Endothelial cell of umbilical vein (primary cell): ENCODE measurements around the gene CAPN15. TPM values are rescaled to one million over a fixed set of nuclear protein-coding genes. Genes with fewer than 3 reads are reported as not detected.

ENCODE experiments used
- microRNA-seq: library from miRNA; unstranded; fragments of <30 nt; microRNA quantifications from one replicate; pipeline ENCODE4 v1.2.0, GENCODE V29; 2021; ENCODE audit warnings: borderline number of aligned reads, borderline replicate concordance
- polyA plus RNA-seq, 4 experiments: library from polyadenylated mRNA; depleted of rRNA in 3 of 4; stranded (reverse) in 3 of 4; unstranded in 1 of 4; fragments of >200 nt; gene quantifications; 2 replicates each; pipeline versions ENCODE4 v1.2.1 to v1.2.3, GENCODE V29; 2011 to 2012; ENCODE audit warnings: missing spikeins in 1 of 4
- small RNA-seq: library from RNA; depleted of rRNA; stranded (forward); fragments of <200 nt; gene quantifications from one replicate; pipeline ENCODE3, GENCODE V24; 2012; ENCODE audit warnings: low replicate concordance, low read depth; ENCODE audit not compliant: insufficient read depth, insufficient read length
- total RNA-seq: library from RNA; stranded (reverse); gene quantifications from 2 replicates; pipeline ENCODE4 v1.2.3, GENCODE V29; 2021

The CAPN15 gene
- total and polyA plus RNA-seq, 2 donors (not counting 3 experiments of a cell fraction or from before 2014, with no cell fraction given), result 33.9 to 65.0 TPM

Small RNA genes within 50 kb of the gene (microRNA-seq; reads per million reads assigned to microRNA genes)
- gene MIR3176, result 3.5 reads per million
- 1.2 reads per million for gene MIR5587

Small RNA genes within 50 kb of the gene (small RNA-seq; reads per million reads assigned to genes)
- gene MIR3176, result not detected
- not detected for gene MIR5587
- not detected for gene Z98883.1

Other genes starting within 250 kb of the CAPN15 start
- 0.93 and 1.9 TPM in 2 replicates for gene ARHGDIG, start 247.1 kb upstream of the CAPN15 start, total RNA-seq
- gene ARHGDIG, start 247.1 kb upstream of the CAPN15 start, polyA plus RNA-seq, result 2.2 and 3.8 TPM in 2 replicates
- 0.99 TPM in 1 of 2 replicates, not detected in the other for gene PDIA2, start 244.5 kb upstream of the CAPN15 start, total RNA-seq
- gene PDIA2, start 244.5 kb upstream of the CAPN15 start, polyA plus RNA-seq, result 0.63 and 0.75 TPM in 2 replicates
- 21.1 and 21.9 TPM in 2 replicates for gene AXIN1, start 175.0 kb upstream of the CAPN15 start, total RNA-seq
- gene AXIN1, start 175.0 kb upstream of the CAPN15 start, polyA plus RNA-seq, result 8.0 and 8.3 TPM in 2 replicates
- 86.3 and 104 TPM in 2 replicates for gene MRPL28, start 157.2 kb upstream of the CAPN15 start, total RNA-seq
- gene MRPL28, start 157.2 kb upstream of the CAPN15 start, polyA plus RNA-seq, result 180 and 198 TPM in 2 replicates
- gene PGAP6, start 145.7 kb upstream of the CAPN15 start, total RNA-seq, result 88.1 and 89.8 TPM in 2 replicates
- gene PGAP6, start 145.7 kb upstream of the CAPN15 start, polyA plus RNA-seq, result 365 and 484 TPM in 2 replicates
- 166 and 170 TPM in 2 replicates for gene NME4, start 130.5 kb upstream of the CAPN15 start, total RNA-seq
- 264 and 412 TPM in 2 replicates for gene NME4, start 130.5 kb upstream of the CAPN15 start, polyA plus RNA-seq
- 23.1 and 28.3 TPM in 2 replicates for gene DECR2, start 125.8 kb upstream of the CAPN15 start, total RNA-seq
- 46.5 and 61.7 TPM in 2 replicates for gene DECR2, start 125.8 kb upstream of the CAPN15 start, polyA plus RNA-seq
- gene RAB11FIP3, start 102.1 kb upstream of the CAPN15 start, total RNA-seq, result 64.9 and 75.9 TPM in 2 replicates
- gene RAB11FIP3, start 102.1 kb upstream of the CAPN15 start, polyA plus RNA-seq, result 19.3 and 20.5 TPM in 2 replicates
- gene PRR35, start 32.7 kb downstream of the CAPN15 start, total RNA-seq, result not detected in 2 replicates
- gene PRR35, start 32.7 kb downstream of the CAPN15 start, polyA plus RNA-seq, result not detected in 2 replicates
- gene NHLRC4, start 39.3 kb downstream of the CAPN15 start, total RNA-seq, result 0.30 and 0.73 TPM in 2 replicates
- gene NHLRC4, start 39.3 kb downstream of the CAPN15 start, polyA plus RNA-seq, result 0.94 and 0.96 TPM in 2 replicates
- 56.8 and 67.7 TPM in 2 replicates for gene PIGQ, start 42.3 kb downstream of the CAPN15 start, total RNA-seq
- gene PIGQ, start 42.3 kb downstream of the CAPN15 start, polyA plus RNA-seq, result 66.9 and 82.9 TPM in 2 replicates
- gene RAB40C, start 62.4 kb downstream of the CAPN15 start, total RNA-seq, result 16.7 and 18.8 TPM in 2 replicates
- gene RAB40C, start 62.4 kb downstream of the CAPN15 start, polyA plus RNA-seq, result 12.4 and 16.3 TPM in 2 replicates
- 0.28 and 0.40 TPM in 2 replicates for gene WFIKKN1, start 103.3 kb downstream of the CAPN15 start, total RNA-seq
- gene WFIKKN1, start 103.3 kb downstream of the CAPN15 start, polyA plus RNA-seq, result 0.03 and 0.06 TPM in 2 replicates
- gene METTL26, start 108.6 kb downstream of the CAPN15 start, total RNA-seq, result 112 and 114 TPM in 2 replicates
- gene METTL26, start 108.6 kb downstream of the CAPN15 start, polyA plus RNA-seq, result 138 and 215 TPM in 2 replicates
- 12.9 and 17.1 TPM in 2 replicates for gene MCRIP2, start 114.1 kb downstream of the CAPN15 start, total RNA-seq
- gene MCRIP2, start 114.1 kb downstream of the CAPN15 start, polyA plus RNA-seq, result 18.9 and 29.9 TPM in 2 replicates
- 50.0 and 51.8 TPM in 2 replicates for gene WDR90, start 121.7 kb downstream of the CAPN15 start, total RNA-seq
- gene WDR90, start 121.7 kb downstream of the CAPN15 start, polyA plus RNA-seq, result 22.2 and 29.2 TPM in 2 replicates
- 96.0 and 106 TPM in 2 replicates for gene RHOT2, start 140.4 kb downstream of the CAPN15 start, total RNA-seq
- 139 and 190 TPM in 2 replicates for gene RHOT2, start 140.4 kb downstream of the CAPN15 start, polyA plus RNA-seq
- gene RHBDL1, start 148.0 kb downstream of the CAPN15 start, total RNA-seq, result 1.8 TPM in 2 replicates
- 1.1 and 1.8 TPM in 2 replicates for gene RHBDL1, start 148.0 kb downstream of the CAPN15 start, polyA plus RNA-seq
- gene STUB1, start 152.7 kb downstream of the CAPN15 start, total RNA-seq, result 105 and 107 TPM in 2 replicates
- gene STUB1, start 152.7 kb downstream of the CAPN15 start, polyA plus RNA-seq, result 147 and 152 TPM in 2 replicates
- 53.4 and 55.1 TPM in 2 replicates for gene JMJD8, start 156.6 kb downstream of the CAPN15 start, total RNA-seq
- gene JMJD8, start 156.6 kb downstream of the CAPN15 start, polyA plus RNA-seq, result 102 and 125 TPM in 2 replicates
- gene WDR24, start 162.7 kb downstream of the CAPN15 start, total RNA-seq, result 9.9 and 11.2 TPM in 2 replicates
- 9.9 and 14.1 TPM in 2 replicates for gene WDR24, start 162.7 kb downstream of the CAPN15 start, polyA plus RNA-seq
- 0.22 TPM in 1 of 2 replicates, not detected in the other for gene FBXL16, start 178.1 kb downstream of the CAPN15 start, total RNA-seq
- gene FBXL16, start 178.1 kb downstream of the CAPN15 start, polyA plus RNA-seq, result 0.07 and 0.18 TPM in 2 replicates
- gene METRN, start 187.4 kb downstream of the CAPN15 start, total RNA-seq, result 14.1 and 16.1 TPM in 2 replicates
- gene METRN, start 187.4 kb downstream of the CAPN15 start, polyA plus RNA-seq, result 10.0 and 23.4 TPM in 2 replicates
- 26.1 and 29.1 TPM in 2 replicates for gene ANTKMT, start 193.4 kb downstream of the CAPN15 start, total RNA-seq
- 27.9 and 40.5 TPM in 2 replicates for gene ANTKMT, start 193.4 kb downstream of the CAPN15 start, polyA plus RNA-seq
- 0.53 and 1.3 TPM in 2 replicates for gene CCDC78, start 198.7 kb downstream of the CAPN15 start, total RNA-seq
- 0.50 and 1.2 TPM in 2 replicates for gene CCDC78, start 198.7 kb downstream of the CAPN15 start, polyA plus RNA-seq
- gene HAGHL, start 199.4 kb downstream of the CAPN15 start, total RNA-seq, result 5.9 and 6.8 TPM in 2 replicates
- 6.3 and 8.5 TPM in 2 replicates for gene HAGHL, start 199.4 kb downstream of the CAPN15 start, polyA plus RNA-seq
- 31.2 and 33.8 TPM in 2 replicates for gene CIAO3, start 213.3 kb downstream of the CAPN15 start, total RNA-seq
- 23.1 and 29.1 TPM in 2 replicates for gene CIAO3, start 213.3 kb downstream of the CAPN15 start, polyA plus RNA-seq
- gene MSLN, start 233.0 kb downstream of the CAPN15 start, total RNA-seq, result not detected in 2 replicates
- not detected in 2 replicates for gene MSLN, start 233.0 kb downstream of the CAPN15 start, polyA plus RNA-seq